ENCODE measurements around the gene TMSB4X.

GRCh38 chrX:12929701-12930100, 45.2 kb upstream of the TMSB4X start:
- TF ChIP-seq POLR2A (IDR thresholded peaks at IDR 0.05; ENCODE audit: extremely low read depth, insufficient read length): no peak
- TF ChIP-seq CTCF (IDR thresholded peaks at IDR 0.05; ENCODE audit: low read depth, low read length): no peak
- TF ChIP-seq MAX (IDR thresholded peaks at IDR 0.05; ENCODE audit: low read depth, low read length): no peak
- no peak for TF ChIP-seq MYC (IDR thresholded peaks at IDR 0.05; ENCODE audit: low read depth, low read length)
